Measurements from ENCODE around the gene SLFN14.
"Not testable (repeated sequence)": the region's sequence is repeated elsewhere in the genome, so short reads cannot be mapped to it uniquely, and the experiment has no call there.

DNA sequence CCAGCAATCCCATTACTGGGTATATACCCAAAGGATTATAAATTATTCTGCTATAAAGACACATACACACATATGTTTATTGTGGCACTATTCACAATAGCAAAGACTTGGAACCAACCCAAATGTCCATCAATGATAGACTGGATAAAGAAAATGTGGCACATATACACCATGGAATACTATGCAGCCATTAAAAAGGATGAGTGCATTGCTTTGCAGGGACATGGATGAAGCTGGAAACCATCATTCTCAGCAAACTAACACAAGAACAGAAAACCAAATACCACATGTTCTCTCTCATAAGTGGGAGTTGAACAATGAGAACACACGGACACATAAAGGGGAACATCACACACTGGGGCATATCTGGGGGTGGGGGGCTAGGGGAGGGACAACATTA lies 31.3 kb downstream of the SLFN14 start:
- TF ChIP-seq, protein P1, sequence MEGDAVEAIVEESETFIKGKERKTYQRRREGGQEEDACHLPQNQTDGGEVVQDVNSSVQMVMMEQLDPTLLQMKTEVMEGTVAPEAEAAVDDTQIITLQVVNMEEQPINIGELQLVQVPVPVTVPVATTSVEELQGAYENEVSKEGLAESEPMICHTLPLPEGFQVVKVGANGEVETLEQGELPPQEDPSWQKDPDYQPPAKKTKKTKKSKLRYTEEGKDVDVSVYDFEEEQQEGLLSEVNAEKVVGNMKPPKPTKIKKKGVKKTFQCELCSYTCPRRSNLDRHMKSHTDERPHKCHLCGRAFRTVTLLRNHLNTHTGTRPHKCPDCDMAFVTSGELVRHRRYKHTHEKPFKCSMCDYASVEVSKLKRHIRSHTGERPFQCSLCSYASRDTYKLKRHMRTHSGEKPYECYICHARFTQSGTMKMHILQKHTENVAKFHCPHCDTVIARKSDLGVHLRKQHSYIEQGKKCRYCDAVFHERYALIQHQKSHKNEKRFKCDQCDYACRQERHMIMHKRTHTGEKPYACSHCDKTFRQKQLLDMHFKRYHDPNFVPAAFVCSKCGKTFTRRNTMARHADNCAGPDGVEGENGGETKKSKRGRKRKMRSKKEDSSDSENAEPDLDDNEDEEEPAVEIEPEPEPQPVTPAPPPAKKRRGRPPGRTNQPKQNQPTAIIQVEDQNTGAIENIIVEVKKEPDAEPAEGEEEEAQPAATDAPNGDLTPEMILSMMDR (conservative IDR thresholded peaks at IDR 0.05; ENCODE audit: low read length) = not testable (repeated sequence)
- TF ChIP-seq EZH2phosphoT487 (IDR thresholded peaks at IDR 0.05; ENCODE audit: borderline replicate concordance) = not testable (repeated sequence)

Measured in Loucy (cell line).